Caco-2 (cell line): ENCODE measurements around the gene CABLES2. TPM values are rescaled to one million over a fixed set of nuclear protein-coding genes. Genes with fewer than 3 reads are reported as not detected.

ENCODE experiments used
- BruUV-seq: library from RNA; stranded (reverse); fragments of 400-500 nt; replicated peaks from 2 replicates; lab custom pipeline; 2021; lab: Mats Ljungman, UMichigan
- CTCF ChIA-PET: fragments of 300-600 bp; sonication (Branson Sonifier 250); formaldehyde crosslinking; loops from one replicate; lab custom pipeline; 2022; ENCODE audit warnings: antibody characterized with exemption; lab: Charles Lee
- POLR2A ChIA-PET: fragments of 300-600 bp; sonication (Branson Sonifier 250); formaldehyde crosslinking; loops from one replicate; lab custom pipeline; 2022; ENCODE audit warnings: antibody characterized with exemption; lab: Charles Lee
- DNase-seq, 2 experiments: peaks; one replicate each; pipeline versions ENCODE4 v3.0.0 to v3.0.0-alpha.2; 2020 to 2022
- H3K27me3 ChIP-seq: replicated peaks from 2 replicates; pipeline ENCODE4 v1.6.0; 2011; ENCODE audit warnings: low read length; ENCODE audit not compliant: control insufficient read depth, insufficient read depth
- H3K36me3 ChIP-seq: 2 replicates; pipeline ENCODE4 v1.5.1; 2011; ENCODE audit warnings: low read length; ENCODE audit not compliant: control insufficient read depth, insufficient read depth
- H3K4me1 ChIP-seq: fragments of 250-450 bp; sonication (Bioruptor Pico); 2 replicates; pipeline ENCODE4 v1.5.1; 2020; ENCODE audit warnings: mild to moderate bottlenecking
- H3K4me3 ChIP-seq: 2 replicates; pipeline ENCODE4 v1.5.1; 2011; ENCODE audit warnings: low read depth, mild to moderate bottlenecking, control low read depth, low read length
- H3K9me3 ChIP-seq: fragments of 250-450 bp; sonication (Bioruptor Pico); 2 replicates; pipeline ENCODE4 v1.5.1; 2020; ENCODE audit warnings: mild to moderate bottlenecking, moderate library complexity
- H3K27ac Mint-ChIP-seq: one replicate; pipeline ENCODE4 v1.8.0; 2022; ENCODE audit warnings: mixed read lengths; ENCODE audit not compliant: unreplicated experiment
- H3K27me3 Mint-ChIP-seq: one replicate; pipeline ENCODE4 v1.8.0; 2022; ENCODE audit warnings: mixed read lengths; ENCODE audit not compliant: insufficient read depth, unreplicated experiment
- H3K36me3 Mint-ChIP-seq: one replicate; pipeline ENCODE4 v1.8.0; 2022; ENCODE audit warnings: mild to moderate bottlenecking, mixed read lengths; ENCODE audit not compliant: insufficient read depth, unreplicated experiment
- H3K4me1 Mint-ChIP-seq: one replicate; pipeline ENCODE4 v1.8.0; 2022; ENCODE audit warnings: low read depth, mixed read lengths; ENCODE audit not compliant: unreplicated experiment
- H3K4me3 Mint-ChIP-seq: one replicate; pipeline ENCODE4 v1.8.0; 2022; ENCODE audit warnings: mild to moderate bottlenecking, moderate library complexity, mixed read lengths; ENCODE audit not compliant: unreplicated experiment
- H3K9me3 Mint-ChIP-seq: one replicate; pipeline ENCODE4 v1.8.0; 2022; ENCODE audit warnings: mixed read lengths; ENCODE audit not compliant: unreplicated experiment
- CTCF ChIP-seq, 2 experiments: fragments of 200-600 bp in 1 of 2; IDR thresholded peaks; 1 replicate in 1 of 2; 2 replicates in 1 of 2; pipeline versions ENCODE4 v1.5.1 to v1.8.0; 2011 to 2022; ENCODE audit warnings: antibody characterized with exemption in 1 of 2, control low read depth in 1 of 2, inconsistent platforms in 1 of 2, low read depth in 1 of 2, low read length in 1 of 2, mild to moderate bottlenecking in 1 of 2, moderate library complexity in 1 of 2; ENCODE audit not compliant: insufficient read depth in 1 of 2, severe bottlenecking in 1 of 2, unreplicated experiment in 1 of 2
- intact Hi-C: fragments of 100-400 bp; cut with micrococcal nuclease; formaldehyde crosslinking; loops from one replicate; pipeline ENCODE4 v1.10.0; 2022; ENCODE audit not compliant: unreplicated experiment
- total RNA-seq: library from RNA; stranded (reverse); gene quantifications from 2 replicates; pipeline ENCODE4 v1.2.3, GENCODE V29; 2022

Gene CABLES2
- total RNA-seq, 1 experiment from 2014 or later, result 36.4 TPM

- Mint-ChIP-seq H3K4me3 (no peak overlapping the region), H3K4me1 (peaks cover 27% of the 10 kb centered on the region), H3K9me3 (no peaks in the 10 kb centered on the region), H3K36me3 (peaks cover 81% of the 10 kb centered on the region), H3K27me3 (no peaks in the 10 kb centered on the region), H3K27ac (no peak overlapping the region)
- TF ChIP-seq CTCF (IDR thresholded peaks at IDR 0.05; ENCODE audit: insufficient read depth in 1 of 2, low read depth in 1 of 2, low read length in 1 of 2, severe bottlenecking in 1 of 2, unreplicated experiment in 1 of 2), result no peak
- intact Hi-C loops, result no loop called here
- no peak for DNase-seq
- no peak overlapping the region for H3K4me3 ChIP-seq
- BruUV-seq, result no TSS peak
- ChIA-PET POLR2A (no interaction called here), CTCF (no interaction called here)
- peaks cover 12% of the 10 kb centered on the region for H3K36me3 ChIP-seq
- no peaks in the 10 kb centered on the region for H3K9me3 ChIP-seq
- no peaks in the 10 kb centered on the region for H3K27me3 ChIP-seq
- peaks cover 39% of the 10 kb centered on the region for H3K4me1 ChIP-seq
These were observed 9.9 kb upstream of the CABLES2 start for GRCh38 chr20:62416651-62417637.

- intact Hi-C loops, result no loop called here
- no peaks in the 10 kb centered on the region for H3K27me3 Mint-ChIP-seq
- peaks cover 79% of the 10 kb centered on the region for H3K36me3 Mint-ChIP-seq
- no peak overlapping the region for H3K27ac Mint-ChIP-seq
- no peak overlapping the region for H3K4me3 Mint-ChIP-seq
- DNase-seq, result no peak
- TF ChIP-seq CTCF (IDR thresholded peaks at IDR 0.05; ENCODE audit: insufficient read depth in 1 of 2, low read depth in 1 of 2, low read length in 1 of 2, severe bottlenecking in 1 of 2, unreplicated experiment in 1 of 2), result no peak
- no peaks in the 10 kb centered on the region for H3K9me3 ChIP-seq
- peaks cover 13% of the 10 kb centered on the region for H3K4me1 Mint-ChIP-seq
- peaks cover 39% of the 10 kb centered on the region for H3K4me1 ChIP-seq
- no peaks in the 10 kb centered on the region for H3K9me3 Mint-ChIP-seq
- ChIA-PET POLR2A (no interaction called here), CTCF (interaction anchor here (0.6 kb wide), 1 partner anchor 116 kb away, joined by 3 read pairs; no protein-coding TSS in a partner anchor)
- BruUV-seq, result no TSS peak
- peaks cover 4% of the 10 kb centered on the region for H3K36me3 ChIP-seq
- no peak overlapping the region for H3K4me3 ChIP-seq
- no peaks in the 10 kb centered on the region for H3K27me3 ChIP-seq
These were observed 8.4 kb upstream of the CABLES2 start for GRCh38 chr20:62415354-62416111.

GRCh38 chr20:62413896-62414481 lies 6.9 kb upstream of the CABLES2 start:
- Histone ChIP-seq H3K27me3 (no peaks in the 10 kb centered on the region), H3K4me1 (peaks cover 45% of the 10 kb centered on the region), H3K9me3 (no peaks in the 10 kb centered on the region), H3K36me3 (peaks cover 4% of the 10 kb centered on the region), H3K4me3 (no peak overlapping the region)
- H3K9me3 Mint-ChIP-seq, result no peaks in the 10 kb centered on the region
- H3K4me1 Mint-ChIP-seq, result peaks cover 20% of the 10 kb centered on the region
- ChIA-PET CTCF (interaction anchor here (1.6 kb wide), 1 partner anchor 203 kb away, joined by 3 read pairs; no protein-coding TSS in a partner anchor), POLR2A (no interaction called here)
- TF ChIP-seq CTCF (IDR thresholded peaks at IDR 0.05; ENCODE audit: insufficient read depth in 1 of 2, low read depth in 1 of 2, low read length in 1 of 2, severe bottlenecking in 1 of 2, unreplicated experiment in 1 of 2), result peak in 1 of 2 experiments; percentile 33
- intact Hi-C loops, result no loop called here
- H3K27ac Mint-ChIP-seq, result peak overlapping the region; percentile 45
- BruUV-seq, result no TSS peak
- no peaks in the 10 kb centered on the region for H3K27me3 Mint-ChIP-seq
- H3K36me3 Mint-ChIP-seq, result peaks cover 87% of the 10 kb centered on the region
- no peak overlapping the region for H3K4me3 Mint-ChIP-seq
- DNase-seq, result no peak
